Measurements from ENCODE around the gene ORAI3. TPM values are rescaled to one million over a fixed set of nuclear protein-coding genes. Genes with fewer than 3 reads are reported as not detected.

ORAI3 gene
- polyA plus RNA-seq, 2 of the 4 experiments (the other 2 are of a cell fraction) = 10.5 to 14.1 TPM

DNA sequence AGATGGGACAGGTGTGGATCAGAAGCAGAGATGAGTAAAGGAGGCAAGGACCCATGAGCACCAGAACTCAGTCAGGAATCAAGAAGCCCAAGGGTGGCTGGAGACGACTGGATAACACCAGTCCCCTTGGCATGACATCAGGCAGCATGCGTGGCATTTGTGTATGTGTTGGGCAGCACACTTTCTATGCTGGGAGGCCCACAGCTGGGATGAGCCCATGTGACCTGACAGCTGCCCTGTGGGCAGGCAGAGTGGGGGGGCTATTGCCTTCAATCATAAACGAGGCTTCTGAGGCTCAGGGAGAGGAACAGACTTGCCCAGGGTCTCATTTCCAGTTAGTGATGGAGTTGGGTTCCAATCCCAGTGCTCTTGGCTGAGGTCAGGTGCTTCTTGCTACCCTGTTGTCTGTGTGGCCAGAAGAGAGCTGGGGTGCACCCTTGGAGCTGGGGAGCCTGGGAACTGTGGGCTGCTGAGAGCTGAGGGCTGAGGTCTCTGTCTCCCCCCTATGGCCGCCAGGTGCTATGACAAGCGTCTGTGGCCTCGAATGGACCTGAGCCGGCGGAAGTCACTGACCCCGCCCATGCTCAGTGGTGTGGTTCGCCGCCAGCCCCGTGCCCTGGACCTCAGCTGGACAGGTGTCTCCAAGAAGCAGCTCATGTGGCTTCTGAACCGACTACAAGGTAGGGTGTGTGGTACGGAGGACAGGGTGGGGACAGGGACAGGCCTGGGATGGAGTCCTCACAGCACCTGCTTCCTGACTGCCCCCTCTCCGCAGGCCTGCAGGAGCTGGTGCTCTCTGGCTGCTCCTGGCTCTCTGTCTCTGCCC, 7.1 kb upstream of the ORAI3 start (continued):
- no peak for TF ChIP-seq SREBF2 (IDR thresholded peaks at IDR 0.05)
- TF ChIP-seq USF2 (IDR thresholded peaks at IDR 0.05) = 0 out of 2 replicates have a peak, but pooled peaks have one; percentile 19
- no peak for TF ChIP-seq CBX8 (IDR thresholded peaks at IDR 0.05)
- TF ChIP-seq RCOR1 (IDR thresholded peaks at IDR 0.05; ENCODE audit: low read depth, low read length) = no peak

- ChIA-PET POLR2A (interaction anchor here (0.9 to 1.5 kb wide), 2 partner anchors 98 to 167 kb away, joined by 3 to 5 read pairs; no protein-coding TSS in a partner anchor), CTCF (interaction anchor here (0.7 to 9.5 kb wide), 31 partner anchors 10 to 264 kb away, joined by 3 to 134 read pairs (median 5); partner anchors contain the start of genes BCL7C, ORAI3 and ZNF629)
- no peak for TF ChIP-seq CBX2 (IDR thresholded peaks at IDR 0.05; ENCODE audit: borderline replicate concordance, low read depth)
- no peak for TF ChIP-seq NPAS2 (CRISPR knock-in tag; IDR thresholded peaks at IDR 0.05; ENCODE audit: borderline replicate concordance)
- no peak for TF ChIP-seq JUN (IDR thresholded peaks at IDR 0.05)
- no peak overlapping the region for H3K4me3 ChIP-seq
- peak overlapping the region; percentile 39 to 73; a peak in 4 of 6 replicates for H3K27ac ChIP-seq
- peak overlapping the region; percentile 58 for H3K4me2 ChIP-seq
- 54% methylated on average over 4 of the region's 4 CpGs for WGBS (ENCODE audit: missing lambda C conversion rate)
- no peaks in the 10 kb centered on the region for H3K9me3 ChIP-seq
- FAIRE-seq = no peak
- H3K4me1 ChIP-seq = peaks cover 19% of the 10 kb centered on the region
- no peak for DNase-seq (ENCODE audit: low read depth in 1 of 2, low spot score in 1 of 2)
- no peak for ATAC-seq
Observed at GRCh38 chr16:30942426-30942806, 6.5 kb upstream of the ORAI3 start.

GRCh38 chr16:30944352-30944751, 4.5 kb upstream of the ORAI3 start:
- no peaks in the 10 kb centered on the region for H3K9me3 ChIP-seq
- ChIA-PET CTCF (interaction anchor here (0.7 to 9.5 kb wide), 4 partner anchors 8 to 463 kb away, joined by 3 to 134 read pairs (median 40); partner anchors contain the start of gene ORAI3), POLR2A (no interaction called here)
- DNase-seq (ENCODE audit: low read depth in 1 of 2, low spot score in 1 of 2) (no peak), ATAC-seq (no peak), FAIRE-seq (no peak)
- no peak overlapping the region for H3K27ac ChIP-seq
- peaks cover 23% of the 10 kb centered on the region for H3K4me1 ChIP-seq
- H3K4me2 ChIP-seq = no peak overlapping the region
- H3K4me3 ChIP-seq = no peak overlapping the region
- TF ChIP-seq JUNB (IDR thresholded peaks at IDR 0.05) (no peak), CBX2 (IDR thresholded peaks at IDR 0.05; ENCODE audit: borderline replicate concordance, low read depth) (no peak), RNF2 (IDR thresholded peaks at IDR 0.05; ENCODE audit: borderline replicate concordance, low read depth) (no peak), MAFK (IDR thresholded peaks at IDR 0.05; ENCODE audit: partially characterized antibody) (no peak), MAZ (IDR thresholded peaks at IDR 0.05; ENCODE audit: borderline replicate concordance, low read depth, low read length) (no peak), REST (IDR thresholded peaks at IDR 0.05) (no peak), EHF (CRISPR knock-in tag; IDR thresholded peaks at IDR 0.05) (no peak), BHLHE40 (IDR thresholded peaks at IDR 0.05; ENCODE audit: low read depth, low read length) (no peak)
- TF ChIP-seq, protein P1, sequence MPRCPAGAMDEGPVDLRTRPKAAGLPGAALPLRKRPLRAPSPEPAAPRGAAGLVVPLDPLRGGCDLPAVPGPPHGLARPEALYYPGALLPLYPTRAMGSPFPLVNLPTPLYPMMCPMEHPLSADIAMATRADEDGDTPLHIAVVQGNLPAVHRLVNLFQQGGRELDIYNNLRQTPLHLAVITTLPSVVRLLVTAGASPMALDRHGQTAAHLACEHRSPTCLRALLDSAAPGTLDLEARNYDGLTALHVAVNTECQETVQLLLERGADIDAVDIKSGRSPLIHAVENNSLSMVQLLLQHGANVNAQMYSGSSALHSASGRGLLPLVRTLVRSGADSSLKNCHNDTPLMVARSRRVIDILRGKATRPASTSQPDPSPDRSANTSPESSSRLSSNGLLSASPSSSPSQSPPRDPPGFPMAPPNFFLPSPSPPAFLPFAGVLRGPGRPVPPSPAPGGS (IDR thresholded peaks at IDR 0.05) = no peak
- TF ChIP-seq, protein P2, sequence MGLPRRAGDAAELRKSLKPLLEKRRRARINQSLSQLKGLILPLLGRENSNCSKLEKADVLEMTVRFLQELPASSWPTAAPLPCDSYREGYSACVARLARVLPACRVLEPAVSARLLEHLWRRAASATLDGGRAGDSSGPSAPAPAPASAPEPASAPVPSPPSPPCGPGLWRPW (IDR thresholded peaks at IDR 0.05) = no peak
